ENCODE data around the gene MTF1.

Gene MTF1

GRCh38 chr1:37883671-37884070, 24.3 kb upstream of the MTF1 start:
- ATAC-seq (ENCODE audit: low read depth) (no peak), DNase-seq (ENCODE audit: low spot score) (no peak)
- no peaks in the 10 kb centered on the region for H3K9me3 ChIP-seq (ENCODE audit: severe bottlenecking)
- no peak for TF ChIP-seq CTCF (IDR thresholded peaks at IDR 0.05; ENCODE audit: poor library complexity, severe bottlenecking)
- H3K4me3 ChIP-seq (ENCODE audit: severe bottlenecking) = no peak overlapping the region
- peaks cover 8% of the 10 kb centered on the region for H3K36me3 ChIP-seq (ENCODE audit: low read depth)
- H3K27ac ChIP-seq (ENCODE audit: poor library complexity, severe bottlenecking) = no peak overlapping the region
- no peaks in the 10 kb centered on the region for H3K4me1 ChIP-seq (ENCODE audit: insufficient read depth, poor library complexity, severe bottlenecking)
- H3K27me3 ChIP-seq (ENCODE audit: insufficient read depth, poor library complexity, severe bottlenecking) = no peaks in the 10 kb centered on the region

- TF ChIP-seq CTCF (IDR thresholded peaks at IDR 0.05; ENCODE audit: poor library complexity, severe bottlenecking) = no peak
- Histone ChIP-seq H3K4me3 (ENCODE audit: severe bottlenecking) (no peak overlapping the region), H3K36me3 (ENCODE audit: low read depth) (peaks cover 17% of the 10 kb centered on the region), H3K27ac (ENCODE audit: poor library complexity, severe bottlenecking) (no peak overlapping the region), H3K9me3 (ENCODE audit: severe bottlenecking) (no peaks in the 10 kb centered on the region), H3K27me3 (ENCODE audit: insufficient read depth, poor library complexity, severe bottlenecking) (no peaks in the 10 kb centered on the region), H3K4me1 (ENCODE audit: insufficient read depth, poor library complexity, severe bottlenecking) (no peaks in the 10 kb centered on the region)
- ATAC-seq (ENCODE audit: low read depth) = no peak
- no peak for DNase-seq (ENCODE audit: low spot score)
Measured at GRCh38 chr1:37879865-37880264, 20.5 kb upstream of the MTF1 start.

GRCh38 chr1:37878071-37878470, 18.7 kb upstream of the MTF1 start:
- no peak for TF ChIP-seq CTCF (IDR thresholded peaks at IDR 0.05; ENCODE audit: poor library complexity, severe bottlenecking)
- DNase-seq (ENCODE audit: low spot score) (no peak), ATAC-seq (ENCODE audit: low read depth) (no peak)
- Histone ChIP-seq H3K9me3 (ENCODE audit: severe bottlenecking) (no peaks in the 10 kb centered on the region), H3K36me3 (ENCODE audit: low read depth) (peaks cover 21% of the 10 kb centered on the region), H3K4me3 (ENCODE audit: severe bottlenecking) (no peak overlapping the region), H3K27ac (ENCODE audit: poor library complexity, severe bottlenecking) (no peak overlapping the region), H3K27me3 (ENCODE audit: insufficient read depth, poor library complexity, severe bottlenecking) (no peaks in the 10 kb centered on the region), H3K4me1 (ENCODE audit: insufficient read depth, poor library complexity, severe bottlenecking) (no peaks in the 10 kb centered on the region)

- ATAC-seq (ENCODE audit: low read depth) (no peak), DNase-seq (ENCODE audit: low spot score) (no peak)
- Histone ChIP-seq H3K27ac (ENCODE audit: poor library complexity, severe bottlenecking) (no peak overlapping the region), H3K9me3 (ENCODE audit: severe bottlenecking) (no peaks in the 10 kb centered on the region), H3K36me3 (ENCODE audit: low read depth) (peaks cover 21% of the 10 kb centered on the region), H3K27me3 (ENCODE audit: insufficient read depth, poor library complexity, severe bottlenecking) (no peaks in the 10 kb centered on the region), H3K4me3 (ENCODE audit: severe bottlenecking) (no peak overlapping the region), H3K4me1 (ENCODE audit: insufficient read depth, poor library complexity, severe bottlenecking) (no peaks in the 10 kb centered on the region)
- peak; percentile 39 for TF ChIP-seq CTCF (IDR thresholded peaks at IDR 0.05; ENCODE audit: poor library complexity, severe bottlenecking)
Measured at GRCh38 chr1:37875833-37876232, 16.4 kb upstream of the MTF1 start.

- no peak for TF ChIP-seq CTCF (IDR thresholded peaks at IDR 0.05; ENCODE audit: poor library complexity, severe bottlenecking)
- DNase-seq (ENCODE audit: low spot score) (no peak), ATAC-seq (ENCODE audit: low read depth) (no peak)
- H3K36me3 ChIP-seq (ENCODE audit: low read depth) = peaks cover 16% of the 10 kb centered on the region
- no peaks in the 10 kb centered on the region for H3K4me1 ChIP-seq (ENCODE audit: insufficient read depth, poor library complexity, severe bottlenecking)
- H3K27ac ChIP-seq (ENCODE audit: poor library complexity, severe bottlenecking) = no peak overlapping the region
- no peaks in the 10 kb centered on the region for H3K9me3 ChIP-seq (ENCODE audit: severe bottlenecking)
- no peak overlapping the region for H3K4me3 ChIP-seq (ENCODE audit: severe bottlenecking)
- no peaks in the 10 kb centered on the region for H3K27me3 ChIP-seq (ENCODE audit: insufficient read depth, poor library complexity, severe bottlenecking)
Measured at GRCh38 chr1:37872692-37873091, 13.3 kb upstream of the MTF1 start.
